GM19025 (cell line): ENCODE measurements around the gene CTPS1.
A peak's percentile ranks its signal among the peaks of the same experiment; 100 is the strongest.

Source experiments
- ATAC-seq: cut with Tn5 transposase; IDR thresholded peaks from one replicate; pipeline ENCODE4 v1.9.1; 2021; ENCODE audit warnings: mild to moderate bottlenecking, low read depth, moderate library complexity; ENCODE audit not compliant: unreplicated experiment

The CTPS1 gene

GRCh38 chr1:40988280-40988679 is 8.8 kb downstream of the CTPS1 start:
- no peak for ATAC-seq

- no peak for ATAC-seq
Measured at GRCh38 chr1:40989066-40989465, 9.6 kb downstream of the CTPS1 start.

GRCh38 chr1:40997096-40997495 is 17.6 kb downstream of the CTPS1 start:
- ATAC-seq, result no peak

GRCh38 chr1:40998668-40999067 is 19.2 kb downstream of the CTPS1 start:
- ATAC-seq, result no peak

- no peak for ATAC-seq
Measured at GRCh38 chr1:41003127-41003639, 23.7 kb downstream of the CTPS1 start.

GRCh38 chr1:41003640-41004220 is 24.2 kb downstream of the CTPS1 start:
- peak; percentile 96 for ATAC-seq

- ATAC-seq, result no peak
Measured at GRCh38 chr1:41005876-41006275, 26.4 kb downstream of the CTPS1 start.

GRCh38 chr1:41006942-41007865 is 27.7 kb downstream of the CTPS1 start:
- no peak for ATAC-seq

GRCh38 chr1:41009466-41009865 is 30.0 kb downstream of the CTPS1 start:
- ATAC-seq, result no peak

GRCh38 chr1:41010345-41010744 is 30.8 kb downstream of the CTPS1 start:
- ATAC-seq, result no peak

- no peak for ATAC-seq
Measured at GRCh38 chr1:41013024-41013423, 33.5 kb downstream of the CTPS1 start.

- ATAC-seq, result no peak
Measured at GRCh38 chr1:41013796-41014195, 34.3 kb downstream of the CTPS1 start.

GRCh38 chr1:41014871-41015270 is 35.4 kb downstream of the CTPS1 start:
- ATAC-seq, result no peak

GRCh38 chr1:41015281-41015896 is 35.9 kb downstream of the CTPS1 start:
- no peak for ATAC-seq

GRCh38 chr1:41015897-41016470 is 36.5 kb downstream of the CTPS1 start:
- no peak for ATAC-seq

GRCh38 chr1:41017141-41018017 is 37.9 kb downstream of the CTPS1 start:
- ATAC-seq, result no peak

GRCh38 chr1:41018018-41018410 is 38.5 kb downstream of the CTPS1 start:
- no peak for ATAC-seq

GRCh38 chr1:41019353-41019745 is 39.9 kb downstream of the CTPS1 start:
- ATAC-seq, result no peak

- no peak for ATAC-seq
Measured at GRCh38 chr1:41020109-41020576, 40.6 kb downstream of the CTPS1 start.

GRCh38 chr1:41020654-41021053 is 41.2 kb downstream of the CTPS1 start:
- no peak for ATAC-seq
